Endothelial cell (in vitro differentiated cells): ENCODE measurements around the gene C21orf91. TPM values are rescaled to one million over a fixed set of nuclear protein-coding genes. Genes with fewer than 3 reads are reported as not detected.

Experiments used
- DNase-seq: peaks from one replicate; pipeline ENCODE4 v3.0.0; 2021; ENCODE audit warnings: low spot score
- H3K27ac Mint-ChIP-seq: one replicate; pipeline ENCODE4 v1.8.0; 2021; ENCODE audit warnings: mixed read lengths, inconsistent platforms; ENCODE audit not compliant: unreplicated experiment
- H3K27me3 Mint-ChIP-seq: one replicate; pipeline ENCODE4 v1.8.0; 2021; ENCODE audit warnings: mild to moderate bottlenecking, moderate library complexity, mixed read lengths, inconsistent platforms; ENCODE audit not compliant: unreplicated experiment
- H3K36me3 Mint-ChIP-seq: one replicate; pipeline ENCODE4 v1.8.0; 2021; ENCODE audit warnings: mild to moderate bottlenecking, low read depth, mixed read lengths, inconsistent platforms; ENCODE audit not compliant: unreplicated experiment
- H3K4me1 Mint-ChIP-seq: one replicate; pipeline ENCODE4 v1.8.0; 2021; ENCODE audit warnings: mild to moderate bottlenecking, mixed read lengths, inconsistent platforms; ENCODE audit not compliant: unreplicated experiment
- H3K4me3 Mint-ChIP-seq: one replicate; pipeline ENCODE4 v1.8.0; 2021; ENCODE audit warnings: mild to moderate bottlenecking, mixed read lengths, inconsistent platforms; ENCODE audit not compliant: unreplicated experiment
- H3K9me3 Mint-ChIP-seq: one replicate; pipeline ENCODE4 v1.8.0; 2021; ENCODE audit warnings: mixed read lengths, inconsistent platforms; ENCODE audit not compliant: unreplicated experiment
- CTCF ChIP-seq: fragments of 200-600 bp; sonication (generic); IDR thresholded peaks from one replicate; pipeline ENCODE4 v1.5.0; 2021; ENCODE audit warnings: antibody characterized with exemption; ENCODE audit not compliant: unreplicated experiment
- total RNA-seq: library from RNA; stranded (reverse); fragmentation: NEBNext Ultra II Directional; extraction: Animal tissue kit (Norgen Biotek cat#: 25700); gene quantifications from one replicate; pipeline ENCODE4 v1.2.1, GENCODE V29; 2021; ENCODE audit not compliant: unreplicated experiment

C21orf91 gene
- total RNA-seq, 1 donor from 2014 or later: 29.5 TPM

GRCh38 chr21:17783481-17784179 is 35.5 kb downstream of the C21orf91 start:
- Mint-ChIP-seq H3K4me3 (no peak overlapping the region), H3K9me3 (no peaks in the 10 kb centered on the region), H3K36me3 (peaks cover 55% of the 10 kb centered on the region), H3K27ac (no peak overlapping the region), H3K4me1 (peaks cover 2% of the 10 kb centered on the region), H3K27me3 (no peaks in the 10 kb centered on the region)
- no peak for DNase-seq
- no peak for TF ChIP-seq CTCF

- TF ChIP-seq CTCF: no peak
- no peak overlapping the region for H3K27ac Mint-ChIP-seq
- H3K27me3 Mint-ChIP-seq: no peaks in the 10 kb centered on the region
- no peak for DNase-seq
- H3K36me3 Mint-ChIP-seq: peaks cover 55% of the 10 kb centered on the region
- H3K4me1 Mint-ChIP-seq: peaks cover 2% of the 10 kb centered on the region
- no peaks in the 10 kb centered on the region for H3K9me3 Mint-ChIP-seq
- H3K4me3 Mint-ChIP-seq: no peak overlapping the region
Observed at GRCh38 chr21:17783003-17783402, 36.2 kb downstream of the C21orf91 start.

- Mint-ChIP-seq H3K36me3 (peaks cover 49% of the 10 kb centered on the region), H3K27ac (no peak overlapping the region), H3K9me3 (no peaks in the 10 kb centered on the region), H3K4me1 (peaks cover 2% of the 10 kb centered on the region), H3K4me3 (no peak overlapping the region), H3K27me3 (peaks cover 2% of the 10 kb centered on the region)
- no peak for TF ChIP-seq CTCF
- DNase-seq: no peak
Observed at GRCh38 chr21:17782051-17782450, 37.1 kb downstream of the C21orf91 start.

- TF ChIP-seq CTCF: no peak
- H3K9me3 Mint-ChIP-seq: no peaks in the 10 kb centered on the region
- peaks cover 2% of the 10 kb centered on the region for H3K27me3 Mint-ChIP-seq
- H3K4me1 Mint-ChIP-seq: peaks cover 2% of the 10 kb centered on the region
- DNase-seq: no peak
- H3K4me3 Mint-ChIP-seq: no peak overlapping the region
- peaks cover 44% of the 10 kb centered on the region for H3K36me3 Mint-ChIP-seq
- no peak overlapping the region for H3K27ac Mint-ChIP-seq
Observed at GRCh38 chr21:17781524-17781923, 37.6 kb downstream of the C21orf91 start.

- TF ChIP-seq CTCF: no peak
- Mint-ChIP-seq H3K4me3 (no peak overlapping the region), H3K27me3 (peaks cover 2% of the 10 kb centered on the region), H3K4me1 (peaks cover 2% of the 10 kb centered on the region), H3K9me3 (no peaks in the 10 kb centered on the region), H3K36me3 (peaks cover 34% of the 10 kb centered on the region), H3K27ac (no peak overlapping the region)
- DNase-seq: no peak
Observed at GRCh38 chr21:17780539-17780938, 38.6 kb downstream of the C21orf91 start.
